ENCODE measurements around the gene CEP170B. TPM values are rescaled to one million over a fixed set of nuclear protein-coding genes. Genes with fewer than 3 reads are reported as not detected.
"Not testable (repeated sequence)": the region's sequence is repeated elsewhere in the genome, so short reads cannot be mapped to it uniquely, and the experiment has no call there.

CEP170B gene
- total and polyA plus RNA-seq, 2 donors (not counting 1 experiment from before 2014, with no cell fraction given) = 0.16 to 0.59 TPM

DNA sequence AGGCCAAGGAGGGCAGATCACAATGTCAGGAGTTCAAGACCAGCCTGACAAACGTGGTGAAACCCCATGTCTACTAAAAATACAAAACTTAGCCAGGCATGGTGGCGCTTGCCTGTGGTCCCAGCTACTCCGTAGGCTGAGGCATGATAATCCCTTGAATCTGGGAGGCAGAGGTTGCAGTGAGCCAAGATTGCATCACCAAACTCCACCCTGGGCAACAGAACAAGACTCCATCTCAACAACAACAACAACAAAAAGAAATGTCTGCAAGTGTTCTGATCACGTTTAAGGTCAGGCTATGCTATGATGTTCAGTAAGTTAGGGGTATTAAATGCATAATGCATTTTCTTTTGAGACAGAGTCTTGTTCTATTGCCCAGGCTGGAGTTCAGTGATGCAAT, 52.9 kb downstream of the CEP170B start:
- H3K4me3 ChIP-seq (ENCODE audit: control extremely low read depth in 1 of 5, extremely low read depth in 1 of 5, insufficient read depth in 1 of 5, low read depth in 2 of 5, low read length in 4 of 5) = no peak overlapping the region
- H3K9ac ChIP-seq (ENCODE audit: low read length) = no peak overlapping the region
- no peaks in the 10 kb centered on the region for H3K27me3 ChIP-seq (replicated peaks in 1 of 4; ENCODE audit: control extremely low read depth in 1 of 4, control insufficient read depth in 3 of 4, insufficient read depth in 4 of 4, low read length in 3 of 4)
- ChIA-PET POLR2A (no interaction called here), CTCF (interaction anchor here (1.0 kb wide), 1 partner anchor 127 kb away, joined by 3 read pairs; no protein-coding TSS in a partner anchor)
- Mint-ChIP-seq H3K9me3 (ENCODE audit: insufficient read depth) (no peaks in the 10 kb centered on the region), H3K4me3 (no peak overlapping the region), H3K27ac (no peak overlapping the region), H3K27me3 (peaks cover 2% of the 10 kb centered on the region), H3K4me1 (peaks cover 21% of the 10 kb centered on the region)
- 81% methylated on average over 3 of the region's 4 CpGs for WGBS (ENCODE audit: insufficient coverage)
- DNase-seq (no peak), ATAC-seq (ENCODE audit: low read depth) (no peak)
- no peaks in the 10 kb centered on the region for H3K36me3 ChIP-seq (replicated peaks in 1 of 2; ENCODE audit: control extremely low read depth in 1 of 2, control insufficient read depth in 1 of 2, extremely low read depth in 1 of 2, insufficient read depth in 2 of 2, low read length in 1 of 2)
- H2AFZ ChIP-seq (ENCODE audit: insufficient read depth, low read depth, low read length, poor library complexity, severe bottlenecking) = no peak overlapping the region
- no peak overlapping the region for H3K4me2 ChIP-seq (replicated peaks; ENCODE audit: low read depth, low read length, poor library complexity, severe bottlenecking)
- peaks cover 0 to 1% (median under 1%) of the 10 kb centered on the region in 3 donors for H3K9me3 ChIP-seq (ENCODE audit: control extremely low read depth in 1 of 3, control insufficient read depth in 2 of 3, insufficient read depth in 1 of 3, low read length in 2 of 3)
- no peaks in the 10 kb centered on the region for H4K20me1 ChIP-seq (ENCODE audit: control insufficient read depth, insufficient read depth, low read length, poor library complexity, severe bottlenecking)
- H3K4me1 ChIP-seq (ENCODE audit: control insufficient read depth in 2 of 2, insufficient read depth in 2 of 2, low read length in 2 of 2) = peaks cover 5 to 6% of the 10 kb centered on the region in 2 donors
- H3K27ac ChIP-seq (ENCODE audit: low read length in 2 of 2) = no peak overlapping the region
- H3K79me2 ChIP-seq (ENCODE audit: control insufficient read depth, insufficient read depth, low read length) = no peaks in the 10 kb centered on the region
- intact Hi-C loops (cut with micrococcal nuclease) = no loop called here
- no peak for TF ChIP-seq EZH2 (IDR thresholded peaks at IDR 0.05; ENCODE audit: borderline replicate concordance, insufficient read depth, low read depth, low read length, poor library complexity, severe bottlenecking)
- TF ChIP-seq, protein P1, sequence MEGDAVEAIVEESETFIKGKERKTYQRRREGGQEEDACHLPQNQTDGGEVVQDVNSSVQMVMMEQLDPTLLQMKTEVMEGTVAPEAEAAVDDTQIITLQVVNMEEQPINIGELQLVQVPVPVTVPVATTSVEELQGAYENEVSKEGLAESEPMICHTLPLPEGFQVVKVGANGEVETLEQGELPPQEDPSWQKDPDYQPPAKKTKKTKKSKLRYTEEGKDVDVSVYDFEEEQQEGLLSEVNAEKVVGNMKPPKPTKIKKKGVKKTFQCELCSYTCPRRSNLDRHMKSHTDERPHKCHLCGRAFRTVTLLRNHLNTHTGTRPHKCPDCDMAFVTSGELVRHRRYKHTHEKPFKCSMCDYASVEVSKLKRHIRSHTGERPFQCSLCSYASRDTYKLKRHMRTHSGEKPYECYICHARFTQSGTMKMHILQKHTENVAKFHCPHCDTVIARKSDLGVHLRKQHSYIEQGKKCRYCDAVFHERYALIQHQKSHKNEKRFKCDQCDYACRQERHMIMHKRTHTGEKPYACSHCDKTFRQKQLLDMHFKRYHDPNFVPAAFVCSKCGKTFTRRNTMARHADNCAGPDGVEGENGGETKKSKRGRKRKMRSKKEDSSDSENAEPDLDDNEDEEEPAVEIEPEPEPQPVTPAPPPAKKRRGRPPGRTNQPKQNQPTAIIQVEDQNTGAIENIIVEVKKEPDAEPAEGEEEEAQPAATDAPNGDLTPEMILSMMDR (IDR thresholded peaks at IDR 0.05) = no peak

DNA sequence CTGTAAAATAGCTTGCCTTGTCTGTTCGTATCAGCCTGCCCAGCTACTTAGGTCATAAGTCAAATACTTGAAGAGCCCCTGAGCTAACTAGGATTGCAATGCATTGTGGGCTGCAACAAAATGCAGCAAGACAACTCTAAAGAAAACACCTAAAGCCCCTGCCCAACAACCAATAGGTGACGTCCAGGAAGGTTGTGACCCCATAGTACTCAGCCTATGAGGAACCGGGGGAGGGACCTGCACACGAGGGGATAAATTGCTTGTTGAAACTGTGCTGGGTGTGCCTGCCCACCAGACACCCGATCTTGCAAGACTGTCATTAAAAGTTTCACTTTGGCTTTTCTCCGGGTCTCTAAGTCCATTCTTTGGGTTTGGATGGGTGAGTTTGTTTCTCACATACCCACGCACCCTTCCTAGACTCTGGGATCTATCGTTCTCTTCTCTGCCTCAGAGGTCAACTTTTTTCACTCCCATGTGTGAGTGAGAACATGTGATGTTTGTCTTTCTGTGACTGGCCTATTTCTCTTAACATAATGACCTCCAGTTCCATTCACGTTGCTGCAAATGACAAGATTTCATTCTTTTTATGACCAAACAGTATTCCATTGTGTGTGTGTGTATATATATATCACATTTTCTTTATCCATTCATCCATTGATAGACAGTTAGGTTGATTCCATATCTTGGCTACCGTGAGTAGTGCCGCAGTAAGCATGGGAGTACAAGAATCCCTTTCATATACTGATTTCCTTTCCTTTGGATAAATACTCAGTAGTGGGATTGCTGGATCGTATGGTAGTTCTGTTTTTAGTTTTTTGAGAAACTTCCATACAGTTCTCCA, 54.3 kb downstream of the CEP170B start:
- H3K4me3 Mint-ChIP-seq; H3K9me3 ChIP-seq (ENCODE audit: control extremely low read depth in 1 of 3, control insufficient read depth in 2 of 3, insufficient read depth in 1 of 3, low read length in 2 of 3); POLR2A ChIA-PET; intact Hi-C loops (cut with micrococcal nuclease); H3K27me3 Mint-ChIP-seq; H3K4me2 ChIP-seq (replicated peaks; ENCODE audit: low read depth, low read length, poor library complexity, severe bottlenecking); H3K9me3 Mint-ChIP-seq (ENCODE audit: insufficient read depth); DNase-seq; H3K27me3 ChIP-seq (replicated peaks in 1 of 4; ENCODE audit: control extremely low read depth in 1 of 4, control insufficient read depth in 3 of 4, insufficient read depth in 4 of 4, low read length in 3 of 4); H2AFZ ChIP-seq (ENCODE audit: insufficient read depth, low read depth, low read length, poor library complexity, severe bottlenecking); H3K4me3 ChIP-seq (ENCODE audit: control extremely low read depth in 1 of 5, extremely low read depth in 1 of 5, insufficient read depth in 1 of 5, low read depth in 2 of 5, low read length in 4 of 5); H4K20me1 ChIP-seq (ENCODE audit: control insufficient read depth, insufficient read depth, low read length, poor library complexity, severe bottlenecking); H3K79me2 ChIP-seq (ENCODE audit: control insufficient read depth, insufficient read depth, low read length); H3K27ac Mint-ChIP-seq; H3K36me3 ChIP-seq (replicated peaks in 1 of 2; ENCODE audit: control extremely low read depth in 1 of 2, control insufficient read depth in 1 of 2, extremely low read depth in 1 of 2, insufficient read depth in 2 of 2, low read length in 1 of 2); ATAC-seq (ENCODE audit: low read depth); H3K9ac ChIP-seq (ENCODE audit: low read length); H3K27ac ChIP-seq (ENCODE audit: low read length in 2 of 2): not testable (repeated sequence)
- peaks cover 35% of the 10 kb centered on the region for H3K4me1 Mint-ChIP-seq
- CTCF ChIA-PET = interaction anchor here (1.0 kb wide), 1 partner anchor 126 kb away, joined by 3 read pairs; no protein-coding TSS in a partner anchor
- H3K4me1 ChIP-seq (ENCODE audit: control insufficient read depth in 2 of 2, insufficient read depth in 2 of 2, low read length in 2 of 2) = peaks cover 18 to 19% of the 10 kb centered on the region in 2 donors
- WGBS (ENCODE audit: insufficient coverage) = no CpG with 5 or more reads among the region's 12 CpGs
